M059J (cell line): Measurements from ENCODE around the gene KLRK1. TPM values are rescaled to one million over a fixed set of nuclear protein-coding genes. Genes with fewer than 3 reads are reported as not detected.
"Not testable (repeated sequence)": the region's sequence is repeated elsewhere in the genome, so short reads cannot be mapped to it uniquely, and the experiment has no call there.

ENCODE experiments used
- DNase-seq: peaks from one replicate; pipeline ENCODE4 v3.0.0-alpha.2; 2012; ENCODE audit warnings: low read depth
- total RNA-seq: library from RNA; depleted of rRNA; stranded (reverse); fragments of >200 nt; shearing (Covaris generic); gene quantifications from 2 replicates; pipeline ENCODE4 v1.2.3, GENCODE V29; 2014; rRNA removed

Gene KLRK1
- total RNA-seq, 1 experiment from 2014 or later = not detected

DNA sequence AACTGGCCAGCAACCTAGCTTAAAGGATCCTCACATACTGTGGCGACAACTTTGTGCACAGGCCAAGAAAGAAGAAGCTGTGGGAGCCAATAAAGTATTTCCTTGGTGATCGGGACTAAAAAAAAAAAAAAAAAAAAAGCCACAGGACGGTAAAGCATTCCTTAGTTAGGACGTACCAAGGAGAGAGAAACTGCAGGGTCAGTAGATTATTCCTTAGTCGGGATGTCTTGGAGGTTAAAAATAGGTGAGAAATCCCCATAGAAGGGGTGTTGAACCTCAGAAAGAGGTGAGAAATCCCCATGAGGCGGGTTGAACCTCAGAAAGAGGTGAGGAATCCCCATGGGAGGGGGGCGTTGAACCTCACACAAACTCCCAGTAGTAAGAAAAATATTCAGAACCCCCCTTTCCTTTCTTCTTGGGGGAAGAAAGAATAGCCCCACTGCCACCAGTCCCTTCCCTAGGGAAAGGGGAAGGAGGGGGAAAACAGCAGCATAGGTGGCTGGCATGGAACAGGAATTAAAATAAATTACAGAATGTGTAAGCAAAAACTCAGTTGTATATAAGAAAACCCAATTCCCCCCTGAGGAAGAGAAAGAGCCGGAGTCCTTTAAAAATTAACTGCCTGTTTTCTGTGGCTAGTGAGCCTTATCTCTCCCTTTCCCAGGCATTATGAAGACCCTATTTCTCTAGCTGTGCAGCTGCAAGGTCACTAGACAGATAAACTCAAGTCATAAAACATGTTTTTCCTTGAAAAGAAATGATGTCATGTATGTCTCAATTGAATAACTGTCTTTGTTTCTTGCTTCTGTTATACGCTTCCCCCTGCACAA lies 26.8 kb downstream of the KLRK1 start:
- peak; percentile 35 for DNase-seq

DNA sequence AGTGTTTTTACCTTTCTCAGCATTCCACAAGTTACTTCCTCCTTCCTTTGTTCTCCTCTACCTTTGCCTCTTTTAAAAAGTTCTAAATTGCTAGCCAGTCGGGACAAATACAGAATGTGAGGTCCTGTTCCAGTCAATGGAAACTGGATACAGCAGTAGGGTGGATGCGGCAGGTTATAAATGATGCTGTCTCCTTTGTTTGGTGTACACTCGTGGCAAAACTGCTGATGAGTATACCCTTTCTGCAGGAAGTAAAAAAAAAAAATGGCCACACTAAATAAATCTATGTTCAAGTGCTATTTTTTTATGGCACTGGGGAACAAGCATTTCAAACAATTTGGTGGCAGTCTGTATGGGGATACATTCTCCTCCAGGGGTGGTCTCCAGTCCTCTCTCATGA lies 27.5 kb downstream of the KLRK1 start:
- DNase-seq = no peak

DNA sequence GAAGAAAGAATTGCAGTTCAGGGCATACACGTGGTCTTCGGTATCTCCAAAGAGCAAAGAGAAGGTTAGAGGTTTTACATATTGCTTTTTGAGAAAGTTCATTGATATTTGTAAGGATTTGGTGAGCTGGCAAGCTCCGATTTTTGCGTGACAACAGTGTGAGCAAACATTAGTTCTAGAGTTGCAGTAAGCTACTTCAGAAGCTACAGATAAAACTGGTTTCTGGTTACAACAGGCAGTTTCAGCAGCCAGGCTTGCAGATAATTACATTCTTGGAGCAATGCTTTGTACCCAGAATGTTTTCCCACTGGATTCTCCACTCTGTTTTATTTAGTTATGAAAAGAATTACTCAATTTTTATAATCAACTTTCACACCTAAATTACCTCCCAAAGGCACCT lies 28.2 kb downstream of the KLRK1 start:
- DNase-seq = peak; percentile 39

DNA sequence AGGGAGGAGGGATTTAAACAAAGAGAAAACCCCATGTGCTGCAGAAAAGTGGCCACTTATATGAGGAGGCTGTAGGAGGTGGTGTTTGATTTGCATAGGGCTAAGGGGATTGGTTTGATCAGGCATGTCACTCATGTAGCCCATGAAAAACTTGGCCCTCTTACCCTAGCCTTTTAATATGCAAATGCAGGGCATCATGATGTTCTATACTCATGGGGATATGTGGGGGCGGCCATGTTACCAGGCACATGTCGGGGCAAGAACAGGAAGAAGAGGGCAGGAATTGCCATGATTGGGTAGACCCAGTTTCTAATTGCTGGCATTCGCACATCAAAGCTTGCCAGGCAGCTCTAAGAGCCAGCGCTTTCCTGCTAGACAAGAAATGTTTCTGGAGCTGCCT lies 28.8 kb downstream of the KLRK1 start:
- no peak for DNase-seq

DNA sequence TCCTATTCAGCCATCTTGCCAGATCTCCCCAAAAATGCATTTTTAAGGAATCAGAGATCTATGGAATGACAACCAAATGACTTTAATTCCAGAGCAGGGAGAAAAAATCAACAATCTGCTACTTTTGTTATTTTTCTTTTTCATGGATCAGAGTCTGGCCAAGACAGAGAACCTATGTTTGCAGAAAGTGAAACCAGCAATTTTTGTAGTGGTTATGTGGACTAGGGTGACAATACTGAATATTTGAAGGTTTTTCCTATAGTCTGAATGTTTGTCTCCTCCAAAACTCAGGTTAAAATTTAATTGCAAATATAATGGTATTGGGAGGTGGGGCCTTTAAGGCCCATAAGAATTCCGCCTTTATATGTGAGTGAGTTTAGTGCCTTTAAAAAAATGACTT lies 30.9 kb downstream of the KLRK1 start:
- DNase-seq = no peak

DNA sequence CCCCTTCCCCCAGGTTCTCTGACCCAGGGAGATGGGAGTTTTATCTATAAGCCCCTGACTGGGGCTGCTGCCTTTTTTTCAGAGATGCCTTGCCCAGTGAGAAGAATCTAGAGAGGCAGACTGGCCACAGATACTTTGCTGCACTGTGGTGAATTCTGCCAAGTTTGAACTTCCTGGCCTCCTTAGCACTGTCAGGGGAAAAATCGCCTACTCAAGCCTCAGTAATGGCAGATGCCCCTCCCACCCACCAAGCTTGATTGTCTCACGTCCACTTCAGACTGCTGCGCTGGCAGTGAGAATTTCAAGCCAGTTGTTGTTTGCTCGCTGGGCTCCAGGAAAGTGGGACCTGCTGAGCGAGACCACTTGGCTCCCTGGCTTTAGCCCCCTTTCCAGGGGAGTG lies 31.7 kb downstream of the KLRK1 start:
- no peak for DNase-seq

DNA sequence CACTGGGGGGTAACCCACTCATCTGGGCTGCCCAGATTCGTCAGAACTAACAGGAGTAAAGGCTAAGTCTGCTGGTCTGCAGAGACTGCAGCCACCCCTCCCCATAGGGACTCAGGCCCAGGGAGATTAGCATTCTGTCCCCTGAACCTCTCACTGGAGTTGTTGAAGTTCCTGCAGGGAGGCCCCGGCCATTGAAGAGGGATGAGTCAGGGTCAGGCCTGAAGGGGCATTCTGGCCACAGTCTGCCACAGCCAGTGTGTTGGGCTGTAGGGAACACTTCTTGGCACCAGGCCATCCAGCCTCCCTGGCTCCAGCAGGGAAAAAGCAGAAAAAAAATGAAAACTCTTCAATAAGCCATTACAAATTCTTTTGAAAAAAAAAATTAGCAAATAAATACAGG lies 35.3 kb downstream of the KLRK1 start:
- DNase-seq = peak; percentile 87

DNA sequence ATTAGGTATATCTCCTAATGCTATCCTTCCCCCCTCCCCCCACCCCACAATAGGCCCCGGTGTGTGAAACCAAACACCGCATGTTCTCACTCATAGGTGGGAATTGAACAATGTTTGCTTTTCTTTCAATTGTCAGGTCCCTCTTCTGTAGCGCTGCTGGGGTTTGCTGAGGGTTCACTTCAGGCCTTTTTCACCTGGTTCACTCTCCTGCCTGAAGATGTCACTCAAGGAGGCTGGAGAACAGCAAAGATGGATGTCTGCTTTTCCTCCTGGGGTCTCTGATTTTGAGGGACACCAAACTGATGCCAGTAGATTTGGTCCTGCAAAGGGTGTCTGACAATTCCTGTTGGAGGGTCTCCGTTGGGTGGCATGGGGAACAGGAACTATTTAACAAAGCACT lies 35.8 kb downstream of the KLRK1 start:
- no peak for DNase-seq

DNA sequence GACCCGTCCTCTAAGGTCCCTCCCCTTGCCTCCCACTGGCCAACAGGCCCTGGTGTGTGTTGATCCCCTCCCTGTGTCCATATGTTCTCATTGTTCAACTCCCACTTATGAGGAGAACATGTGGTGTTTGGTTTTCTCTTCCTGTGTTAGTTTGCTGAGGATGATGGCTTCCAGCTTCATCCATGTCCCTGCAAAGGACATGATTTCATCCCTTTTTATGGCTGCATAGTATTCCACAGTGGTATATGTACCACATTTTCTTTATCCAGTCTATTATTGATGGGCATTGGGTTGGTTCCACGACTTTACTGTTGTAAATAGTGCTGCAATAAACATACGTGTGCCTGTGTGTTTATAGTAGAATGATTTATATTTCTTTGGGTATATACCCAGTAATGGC lies 38.4 kb downstream of the KLRK1 start:
- DNase-seq = not testable (repeated sequence)

DNA sequence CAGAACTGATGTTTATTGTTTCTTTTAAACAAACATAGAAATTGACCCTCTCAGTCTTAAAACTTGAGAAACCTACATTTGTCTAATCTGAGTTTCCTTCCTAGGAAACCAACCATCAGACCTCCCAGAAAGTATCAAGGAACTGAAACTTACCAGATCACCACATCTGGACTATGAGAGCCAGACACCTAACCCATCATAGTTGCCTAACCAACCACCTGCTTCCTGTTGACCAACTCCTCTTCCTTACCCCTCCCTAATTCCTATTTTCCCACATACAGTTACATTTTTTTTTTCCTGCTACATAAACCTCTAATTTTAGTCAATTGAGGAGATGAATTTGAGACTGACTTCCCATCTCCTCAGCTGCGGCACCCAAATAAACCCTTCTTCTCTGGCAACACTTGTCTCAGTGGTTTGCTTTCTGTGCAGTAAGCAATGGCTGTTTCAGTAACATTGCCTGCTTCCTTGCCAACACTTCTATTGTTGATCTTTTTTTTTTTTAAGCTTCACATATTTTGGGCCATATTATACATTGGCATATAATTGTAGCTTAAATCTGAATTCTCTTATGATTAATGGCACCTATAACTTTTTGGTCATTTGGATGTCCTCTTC lies 47.8 kb downstream of the KLRK1 start:
- DNase-seq = no peak

DNA sequence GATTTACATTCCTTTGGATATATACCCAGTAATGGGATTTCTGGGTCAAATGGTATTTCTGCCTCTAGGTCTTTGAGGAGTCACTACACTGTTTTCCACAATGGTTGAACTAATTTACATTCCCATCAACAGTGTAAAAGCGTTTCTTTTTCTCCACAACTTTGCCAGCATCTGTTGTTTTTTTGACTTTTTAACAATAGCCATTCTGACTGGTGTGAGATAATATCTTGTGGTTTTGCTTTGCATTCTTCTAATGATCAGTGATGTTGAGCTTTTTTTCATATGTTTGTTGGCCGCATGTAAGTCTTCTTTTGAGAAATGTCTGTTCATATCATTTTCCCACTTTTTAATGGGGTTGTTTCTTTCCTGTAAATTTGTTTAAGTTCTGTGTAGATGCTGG lies 48.9 kb downstream of the KLRK1 start:
- peak; percentile 15 for DNase-seq

DNA sequence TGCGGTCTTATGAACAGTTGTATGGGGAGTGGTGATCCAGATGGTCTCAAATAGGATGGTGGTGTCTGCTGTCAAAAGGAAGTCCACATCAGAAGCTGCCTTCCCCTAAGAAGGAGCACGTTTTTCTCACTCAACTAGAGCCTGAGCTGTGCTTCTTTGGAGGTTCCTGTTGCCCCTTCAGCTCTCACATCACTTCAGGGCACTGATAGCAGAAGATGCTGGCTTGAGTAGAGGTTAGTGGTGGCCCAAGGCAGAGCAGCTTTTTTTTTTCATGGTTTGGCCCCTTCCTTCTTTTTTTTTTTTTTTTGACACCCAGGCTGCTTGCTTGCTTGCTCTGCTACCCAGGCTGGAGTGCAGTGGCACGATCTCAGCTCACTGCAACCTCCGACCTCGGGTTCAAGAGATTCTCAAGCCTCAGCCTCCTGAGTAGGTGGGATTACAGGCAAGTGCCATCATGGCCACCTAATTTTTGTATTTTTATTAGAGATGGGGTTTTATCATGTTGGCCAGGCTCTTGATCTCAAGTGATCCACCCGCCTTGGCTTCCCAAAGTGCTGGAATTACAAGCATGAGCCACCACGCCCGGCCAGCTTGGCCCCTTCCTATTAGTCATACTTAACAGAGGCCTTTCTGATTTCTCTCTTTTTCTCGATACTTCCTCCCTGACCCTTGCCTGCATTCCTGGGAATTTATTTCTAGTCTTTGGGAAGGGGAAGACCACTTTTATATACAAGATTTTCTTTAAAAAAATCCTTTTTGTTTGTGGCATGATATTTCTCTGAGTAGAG lies 50.6 kb downstream of the KLRK1 start:
- DNase-seq = peak; percentile 39

DNA sequence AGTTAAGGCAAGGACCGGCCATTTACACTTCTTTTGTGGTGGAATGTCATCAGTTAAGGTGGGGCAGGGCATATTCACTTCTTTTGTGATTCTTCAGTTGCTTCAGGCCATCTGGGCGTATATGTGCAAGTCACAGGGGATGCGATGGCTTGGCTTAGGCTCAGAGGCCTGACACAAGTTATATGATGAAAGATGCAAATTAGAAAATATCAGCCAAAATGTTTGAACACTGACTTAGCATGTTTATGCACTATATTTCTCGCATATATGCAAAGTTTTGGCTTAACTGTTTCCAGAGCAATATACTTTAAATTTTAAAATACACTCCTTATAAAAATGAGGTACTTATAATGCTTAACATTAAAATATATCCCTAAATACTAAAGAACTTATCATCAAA lies 51.4 kb downstream of the KLRK1 start:
- not testable (repeated sequence) for DNase-seq

DNA sequence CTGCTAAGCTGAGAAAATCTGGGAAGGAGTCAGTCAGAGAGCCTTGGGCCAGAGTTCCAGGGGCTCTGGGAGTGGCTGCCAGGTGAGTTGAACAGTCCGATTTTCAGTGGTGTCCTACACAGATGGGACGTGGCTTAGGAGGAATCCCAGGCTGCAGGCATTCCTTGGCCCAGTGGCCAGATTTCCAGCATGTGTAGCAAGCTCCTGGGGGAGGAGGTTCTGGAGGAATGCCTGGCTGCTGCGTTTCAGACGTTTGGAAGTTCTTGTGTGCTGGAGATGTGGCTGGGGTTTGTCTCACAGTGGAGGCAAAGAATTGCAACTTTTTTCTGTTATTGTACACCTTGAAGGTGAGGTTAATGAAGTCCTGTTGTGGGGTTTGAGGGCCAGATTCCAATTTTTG lies 53.6 kb downstream of the KLRK1 start:
- not testable (repeated sequence) for DNase-seq

DNA sequence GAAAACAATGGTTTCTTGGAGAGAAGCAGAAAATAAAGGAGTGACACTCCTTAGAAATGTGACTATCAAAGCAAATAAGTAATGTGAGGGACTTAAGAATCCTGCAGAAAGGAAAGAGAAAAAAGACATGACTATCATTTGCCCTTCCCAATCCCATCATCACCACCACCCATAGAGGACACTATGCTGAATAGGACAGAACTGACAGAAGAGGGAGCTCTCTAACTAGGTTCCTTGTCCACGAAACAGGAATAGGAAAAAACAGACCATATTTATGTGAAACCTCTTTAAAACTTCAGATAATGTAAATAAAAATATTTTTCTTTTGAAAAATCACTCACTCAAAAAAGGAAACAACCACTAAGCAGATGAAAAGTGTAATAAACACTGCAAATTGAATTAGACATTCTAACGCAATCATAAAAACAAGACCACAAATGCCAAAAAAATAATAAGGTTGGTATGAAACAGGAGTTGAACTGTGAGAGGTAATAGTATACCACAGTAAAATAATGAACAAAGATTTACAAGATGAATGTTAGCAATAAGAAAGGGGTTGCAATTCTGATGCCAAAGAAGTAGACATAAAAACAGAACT lies 58.1 kb downstream of the KLRK1 start:
- DNase-seq = peak; percentile 64

DNA sequence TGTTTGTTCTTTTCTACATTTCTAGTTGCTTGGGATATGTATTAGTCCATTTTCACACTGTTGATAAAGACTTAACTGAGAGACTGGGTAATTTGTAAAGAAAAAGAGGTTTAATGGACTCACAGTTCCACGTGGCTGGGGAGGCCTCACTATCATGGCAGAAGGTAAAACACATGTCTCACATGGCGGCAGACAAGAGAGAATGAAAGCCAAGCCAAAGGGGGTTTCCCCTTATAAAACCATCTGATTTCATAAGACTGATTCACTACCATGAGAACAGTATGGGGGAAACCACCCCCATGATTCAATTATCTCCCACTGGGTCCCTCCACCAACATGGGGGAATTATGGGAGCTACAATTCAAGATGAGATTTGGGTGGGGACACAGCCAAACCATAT lies 61.1 kb downstream of the KLRK1 start:
- not testable (repeated sequence) for DNase-seq

Other genes starting within 250 kb of the KLRK1 start
- 5.3 and 5.5 TPM in 2 replicates for gene OLR1, start 217.9 kb downstream of the KLRK1 start, total RNA-seq
- gene TMEM52B, start 211.0 kb downstream of the KLRK1 start, total RNA-seq = 0.37 and 1.2 TPM in 2 replicates
- 69.5 and 78.6 TPM in 2 replicates for gene GABARAPL1, start 177.2 kb downstream of the KLRK1 start, total RNA-seq
- gene KLRD1, start 82.2 kb downstream of the KLRK1 start, total RNA-seq = not detected in 2 replicates
- not detected in 2 replicates for gene KLRC4, start 19.7 kb upstream of the KLRK1 start, total RNA-seq
- not detected in 2 replicates for gene KLRC3, start 30.6 kb upstream of the KLRK1 start, total RNA-seq
- not detected in 2 replicates for gene KLRC2, start 46.0 kb upstream of the KLRK1 start, total RNA-seq
- gene KLRC1, start 63.3 kb upstream of the KLRK1 start, total RNA-seq = not detected in 2 replicates
- 0.64 and 1.1 TPM in 2 replicates for gene EIF2S3B, start 115.8 kb upstream of the KLRK1 start, total RNA-seq
- gene MAGOHB, start 223.6 kb upstream of the KLRK1 start, total RNA-seq = 51.5 and 90.2 TPM in 2 replicates